Ishikawa (cell line): ENCODE results near the gene POLR1A.

ENCODE experiments used
- CEBPB ChIP-seq: IDR thresholded peaks from 2 replicates; pipeline ENCODE4 v1.6.1; 2012
- CREB1 ChIP-seq: IDR thresholded peaks from 2 replicates; pipeline ENCODE4 v1.6.1; 2012; ENCODE audit warnings: low read depth
- EGR1 ChIP-seq: IDR thresholded peaks from 2 replicates; pipeline ENCODE4 v1.6.1; 2012
- EP300 ChIP-seq: IDR thresholded peaks from 2 replicates; pipeline ENCODE4 v1.6.1; 2012; ENCODE audit warnings: borderline replicate concordance
- FOXM1 ChIP-seq: IDR thresholded peaks from 2 replicates; pipeline ENCODE4 v1.6.1; 2012; ENCODE audit warnings: low read depth, borderline replicate concordance
- NFIC ChIP-seq: IDR thresholded peaks from 2 replicates; pipeline ENCODE4 v1.6.1; 2012
- RAD21 ChIP-seq: IDR thresholded peaks from 2 replicates; pipeline ENCODE4 v1.6.1; 2012; ENCODE audit warnings: low read depth
- REST ChIP-seq: IDR thresholded peaks from 2 replicates; pipeline ENCODE4 v1.6.1; 2012; ENCODE audit warnings: low read depth, mild to moderate bottlenecking
- TAF1 ChIP-seq: IDR thresholded peaks from 2 replicates; pipeline ENCODE4 v1.6.1; 2012; ENCODE audit warnings: low read depth, mild to moderate bottlenecking
- TCF12 ChIP-seq: IDR thresholded peaks from 2 replicates; pipeline ENCODE4 v1.6.1; 2012; ENCODE audit warnings: low read depth
- TEAD4 ChIP-seq: IDR thresholded peaks from 2 replicates; pipeline ENCODE4 v1.6.1; 2012
- YY1 ChIP-seq: IDR thresholded peaks from 2 replicates; pipeline ENCODE4 v1.6.1; 2012; ENCODE audit warnings: low read depth
- ZBTB7A ChIP-seq: IDR thresholded peaks from 2 replicates; pipeline ENCODE4 v1.6.1; 2012; ENCODE audit warnings: low read depth
- TF ChIP-seq, protein P1 (sequence below): IDR thresholded peaks from 2 replicates; pipeline ENCODE4 v1.6.1; 2012
- TF ChIP-seq, protein P2 (sequence below): IDR thresholded peaks from 2 replicates; pipeline ENCODE4 v1.6.1; 2012

POLR1A gene

GRCh38 chr2:86027196-86027921 is 78.3 kb downstream of the POLR1A start:
- TF ChIP-seq, protein P1, sequence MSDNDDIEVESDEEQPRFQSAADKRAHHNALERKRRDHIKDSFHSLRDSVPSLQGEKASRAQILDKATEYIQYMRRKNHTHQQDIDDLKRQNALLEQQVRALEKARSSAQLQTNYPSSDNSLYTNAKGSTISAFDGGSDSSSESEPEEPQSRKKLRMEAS = no peak
- no peak for TF ChIP-seq TEAD4
- TF ChIP-seq TCF12 = no peak
- no peak for TF ChIP-seq ZBTB7A
- TF ChIP-seq REST = no peak
- no peak for TF ChIP-seq NFIC
- TF ChIP-seq EP300 = no peak
- no peak for TF ChIP-seq FOXM1
- no peak for TF ChIP-seq TAF1
- TF ChIP-seq CEBPB = no peak
- TF ChIP-seq YY1 = no peak
- no peak for TF ChIP-seq RAD21
- TF ChIP-seq, protein P2, sequence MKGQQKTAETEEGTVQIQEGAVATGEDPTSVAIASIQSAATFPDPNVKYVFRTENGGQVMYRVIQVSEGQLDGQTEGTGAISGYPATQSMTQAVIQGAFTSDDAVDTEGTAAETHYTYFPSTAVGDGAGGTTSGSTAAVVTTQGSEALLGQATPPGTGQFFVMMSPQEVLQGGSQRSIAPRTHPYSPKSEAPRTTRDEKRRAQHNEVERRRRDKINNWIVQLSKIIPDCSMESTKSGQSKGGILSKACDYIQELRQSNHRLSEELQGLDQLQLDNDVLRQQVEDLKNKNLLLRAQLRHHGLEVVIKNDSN = no peak
- TF ChIP-seq EGR1 = no peak
- no peak for TF ChIP-seq CREB1

- TF ChIP-seq TEAD4 (no peak), EP300 (no peak), YY1 (no peak), EGR1 (no peak), CEBPB (no peak), ZBTB7A (no peak), REST (no peak)
- TF ChIP-seq, protein P1 = no peak
Measured at GRCh38 chr2:86026744-86027065, 79.0 kb downstream of the POLR1A start.

DNA sequence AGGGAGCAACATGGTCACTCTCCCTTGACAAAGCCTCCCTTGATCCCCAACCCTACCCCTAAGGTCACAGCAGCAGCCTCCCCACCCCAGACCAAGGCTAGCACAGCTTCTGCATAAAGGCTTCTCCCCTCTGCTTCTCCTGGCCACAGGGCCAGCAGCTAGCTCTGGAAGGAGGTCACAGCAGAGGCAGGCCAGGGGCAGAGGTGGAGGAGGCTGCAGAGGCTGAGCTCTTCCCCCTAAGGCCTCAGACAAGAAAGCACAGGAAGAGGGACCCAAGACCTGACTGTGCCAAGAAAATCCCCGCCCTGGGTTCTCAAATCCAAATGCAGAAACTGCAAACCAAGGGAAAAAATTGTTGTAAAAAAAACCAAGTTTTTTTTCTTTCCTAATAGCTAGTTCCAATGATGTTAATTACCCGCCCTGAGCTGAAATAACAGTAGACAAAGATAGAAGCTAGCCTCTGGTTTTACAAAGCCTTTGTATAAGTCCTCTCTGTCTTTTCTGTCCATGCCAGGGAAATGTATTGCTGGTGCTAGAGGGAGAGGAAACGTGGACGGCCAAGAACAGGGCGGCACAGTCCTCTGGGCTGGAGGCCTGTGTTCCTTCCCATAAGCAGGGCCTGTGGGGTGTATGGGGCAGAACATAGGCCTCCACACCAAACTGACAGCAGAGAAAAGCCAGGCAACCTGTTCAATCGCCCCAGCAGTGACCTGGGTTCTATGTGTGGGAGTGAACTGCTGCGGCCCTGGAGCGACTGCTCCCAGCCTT is 79.5 kb downstream of the POLR1A start:
- TF ChIP-seq ZBTB7A (no peak), REST (no peak), EP300 (no peak), RAD21 (no peak), CEBPB (no peak), EGR1 (no peak), TAF1 (no peak), NFIC (no peak)
- TF ChIP-seq, protein P2 = no peak
- TF ChIP-seq, protein P1 = no peak

DNA sequence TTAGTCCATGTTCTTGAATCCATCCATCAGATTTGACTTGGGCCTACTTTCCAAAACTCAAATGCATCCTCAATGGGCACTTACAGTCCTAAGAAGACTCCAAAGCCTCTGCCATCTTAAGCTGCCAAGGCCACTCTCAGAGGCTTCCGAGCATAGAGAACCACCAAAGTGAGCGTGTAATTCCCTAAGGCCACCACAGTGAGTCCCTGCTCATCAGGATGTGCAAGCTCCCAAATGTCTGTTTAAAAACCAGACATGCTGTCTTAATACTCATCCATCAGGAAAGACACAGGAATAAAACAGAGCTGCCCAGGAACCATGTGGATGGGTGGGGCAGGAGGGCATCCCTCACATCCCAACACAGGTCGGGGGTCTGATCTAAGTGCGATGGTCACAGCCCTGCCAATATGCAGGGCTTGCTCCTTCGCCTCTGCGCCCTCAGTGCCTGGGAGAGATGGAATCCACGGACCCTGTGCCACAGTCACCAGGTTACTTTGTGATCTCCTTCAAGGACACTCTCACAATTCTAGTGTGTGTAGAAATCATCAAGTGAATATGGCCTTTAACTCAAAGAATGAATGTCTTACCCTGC is 80.4 kb downstream of the POLR1A start:
- no peak for TF ChIP-seq TCF12
- TF ChIP-seq FOXM1 = no peak
- TF ChIP-seq TEAD4 = no peak
- TF ChIP-seq REST = no peak
- TF ChIP-seq NFIC = no peak
- TF ChIP-seq CREB1 = no peak
- TF ChIP-seq YY1 = no peak
- TF ChIP-seq EGR1 = no peak
- no peak for TF ChIP-seq EP300
- TF ChIP-seq, protein P2 = no peak
- TF ChIP-seq, protein P1 = no peak
- TF ChIP-seq ZBTB7A = no peak
- no peak for TF ChIP-seq RAD21
- TF ChIP-seq CEBPB = no peak
- TF ChIP-seq TAF1 = no peak
